ENCODE data around the gene PAAF1.

DNA sequence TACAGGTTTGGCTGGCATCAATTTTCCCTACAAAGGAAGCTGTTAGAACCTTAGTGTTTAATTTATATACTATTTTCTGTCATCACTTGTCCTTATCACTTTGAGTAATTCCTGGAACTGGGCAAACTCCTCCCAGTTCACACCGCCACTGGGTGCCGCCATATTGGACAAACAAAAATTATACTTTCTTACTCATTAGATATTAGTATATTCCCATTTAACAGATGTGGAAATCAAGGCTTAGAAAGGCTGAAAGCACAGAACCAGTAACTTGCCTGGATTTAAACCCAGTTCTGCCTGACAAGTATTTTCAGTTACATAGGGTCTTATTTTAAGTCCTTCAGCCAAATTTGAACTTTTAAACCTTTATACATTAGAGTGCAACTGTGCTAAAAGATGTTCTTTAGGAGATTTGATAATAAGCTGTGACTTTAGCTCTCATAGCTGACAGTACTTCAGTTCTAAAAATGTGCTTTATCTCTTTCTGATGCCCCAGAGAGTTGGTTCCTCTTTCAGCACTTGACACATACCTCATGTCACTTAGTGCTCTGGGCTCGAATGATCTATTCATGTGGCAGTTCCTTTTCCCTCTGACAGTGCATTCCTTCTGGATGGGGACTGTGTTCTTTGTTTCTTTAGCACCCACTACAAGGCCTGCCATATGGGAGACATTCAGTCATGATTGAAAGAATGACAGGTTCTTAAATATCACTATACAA lies 25.6 kb upstream of the PAAF1 start:
- TF ChIP-seq, protein P1, sequence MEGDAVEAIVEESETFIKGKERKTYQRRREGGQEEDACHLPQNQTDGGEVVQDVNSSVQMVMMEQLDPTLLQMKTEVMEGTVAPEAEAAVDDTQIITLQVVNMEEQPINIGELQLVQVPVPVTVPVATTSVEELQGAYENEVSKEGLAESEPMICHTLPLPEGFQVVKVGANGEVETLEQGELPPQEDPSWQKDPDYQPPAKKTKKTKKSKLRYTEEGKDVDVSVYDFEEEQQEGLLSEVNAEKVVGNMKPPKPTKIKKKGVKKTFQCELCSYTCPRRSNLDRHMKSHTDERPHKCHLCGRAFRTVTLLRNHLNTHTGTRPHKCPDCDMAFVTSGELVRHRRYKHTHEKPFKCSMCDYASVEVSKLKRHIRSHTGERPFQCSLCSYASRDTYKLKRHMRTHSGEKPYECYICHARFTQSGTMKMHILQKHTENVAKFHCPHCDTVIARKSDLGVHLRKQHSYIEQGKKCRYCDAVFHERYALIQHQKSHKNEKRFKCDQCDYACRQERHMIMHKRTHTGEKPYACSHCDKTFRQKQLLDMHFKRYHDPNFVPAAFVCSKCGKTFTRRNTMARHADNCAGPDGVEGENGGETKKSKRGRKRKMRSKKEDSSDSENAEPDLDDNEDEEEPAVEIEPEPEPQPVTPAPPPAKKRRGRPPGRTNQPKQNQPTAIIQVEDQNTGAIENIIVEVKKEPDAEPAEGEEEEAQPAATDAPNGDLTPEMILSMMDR (IDR thresholded peaks at IDR 0.05): no peak
- no peak for TF ChIP-seq POLR2A (IDR thresholded peaks at IDR 0.05)
